KBM-7 (cell line): ENCODE data around the gene GTF2I.
"Not testable (repeated sequence)": the region's sequence is repeated elsewhere in the genome, so short reads cannot be mapped to it uniquely, and the experiment has no call there.

Source experiments
- DNase-seq: peaks from one replicate; pipeline ENCODE4 v3.0.0-alpha.2; 2015
- in situ Hi-C: fragments of 300-500 bp; cut with MboI; formaldehyde crosslinking; loops from 2 replicates; pipeline ENCODE4 v1.14.3; 2020; ENCODE audit warnings: low sequenced_read_pairs, low pct_unique_long_range_greater_than_20kb, mixed read lengths

Gene GTF2I

DNA sequence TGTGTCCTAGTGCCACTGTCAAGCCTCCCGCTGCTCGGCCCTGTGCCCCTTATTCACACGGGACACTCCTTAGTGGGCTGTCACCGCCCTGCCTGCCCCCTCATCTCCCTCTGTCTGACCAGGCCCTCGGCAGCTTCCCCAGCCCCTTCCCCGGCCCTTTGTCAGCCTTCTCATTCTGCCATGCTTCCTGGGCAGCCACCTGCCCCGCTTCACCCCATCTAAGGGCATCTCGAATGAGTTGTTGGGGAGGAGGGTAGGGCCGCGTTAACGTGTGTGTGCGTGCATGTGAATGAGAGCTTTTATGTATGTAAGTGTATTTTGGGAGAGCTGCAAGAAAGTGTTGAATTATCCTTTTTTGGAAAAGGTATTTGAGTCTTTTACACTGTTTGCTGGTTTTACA, 49.7 kb downstream of the GTF2I start:
- DNase-seq: no peak
- in situ Hi-C loops: no loop called here

DNA sequence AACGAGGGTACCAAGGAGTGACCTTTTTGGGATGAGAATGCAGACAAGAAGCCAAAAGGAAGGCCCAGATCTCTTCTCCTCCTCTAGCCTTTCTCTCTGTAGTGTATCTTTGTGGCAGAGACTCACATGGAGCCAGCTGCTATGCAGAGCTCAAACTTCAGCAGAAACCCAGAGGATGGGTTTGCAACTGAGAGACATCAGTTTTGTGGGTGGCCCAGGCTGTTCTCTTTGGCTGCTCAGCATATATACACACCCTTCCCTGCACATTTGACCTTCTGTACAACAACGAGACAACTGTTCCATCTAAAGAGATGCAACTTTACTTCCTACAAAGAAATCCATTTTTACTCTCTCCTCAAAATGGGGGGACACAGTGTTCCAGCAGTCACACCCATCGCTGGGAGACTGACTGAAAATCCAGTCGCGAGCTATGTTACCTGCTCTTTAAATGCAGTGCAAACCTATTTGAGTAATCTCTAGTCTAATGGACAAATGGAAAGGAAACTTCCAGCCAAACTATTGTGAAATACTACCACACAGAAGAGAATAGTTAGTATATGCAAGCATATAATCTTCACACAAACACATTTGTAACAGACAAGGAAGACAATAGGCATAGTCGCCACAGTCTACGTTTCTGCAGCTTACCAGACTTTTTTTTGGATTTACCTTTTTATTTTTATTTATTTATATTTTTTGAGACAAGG, 51.2 kb downstream of the GTF2I start:
- no peak for DNase-seq
- in situ Hi-C loops: no loop called here

DNA sequence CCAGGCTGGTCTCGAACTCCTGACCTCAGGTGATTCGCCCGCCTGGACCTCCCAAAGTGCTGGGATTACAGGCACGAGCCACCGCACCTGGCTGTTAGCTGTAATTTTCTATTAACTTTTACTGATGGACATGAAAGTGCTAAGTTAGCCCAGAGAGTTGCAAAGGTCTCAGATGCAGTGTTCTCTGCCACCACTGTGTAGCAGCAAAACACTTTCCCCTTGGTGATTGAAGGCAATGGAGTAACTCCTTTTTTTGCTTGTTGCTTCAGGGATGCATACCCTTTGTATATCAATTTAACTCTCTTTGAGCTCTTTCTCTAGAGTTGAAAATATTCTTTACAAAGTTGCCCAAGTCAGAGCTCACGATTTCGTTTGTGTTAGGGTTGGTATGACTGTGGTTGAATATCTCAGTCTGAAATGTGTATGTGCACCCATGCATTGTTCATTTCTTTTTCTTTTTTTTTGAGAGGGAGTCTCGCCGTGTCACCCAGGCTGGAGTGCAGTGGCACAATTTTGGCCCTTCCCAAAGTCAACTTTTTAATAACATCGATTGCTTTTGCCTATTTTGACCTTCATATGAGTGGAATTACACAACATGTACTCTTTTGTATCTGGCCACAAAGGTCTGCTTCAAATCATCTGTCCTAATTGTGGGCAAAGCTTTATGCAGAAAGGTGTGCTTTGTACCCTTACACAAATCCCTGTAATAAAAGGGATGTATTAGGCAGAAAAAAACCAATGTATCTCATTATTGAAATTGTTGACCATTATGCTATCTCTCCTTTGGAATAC, 52.6 kb downstream of the GTF2I start:
- in situ Hi-C loops: no loop called here

DNA sequence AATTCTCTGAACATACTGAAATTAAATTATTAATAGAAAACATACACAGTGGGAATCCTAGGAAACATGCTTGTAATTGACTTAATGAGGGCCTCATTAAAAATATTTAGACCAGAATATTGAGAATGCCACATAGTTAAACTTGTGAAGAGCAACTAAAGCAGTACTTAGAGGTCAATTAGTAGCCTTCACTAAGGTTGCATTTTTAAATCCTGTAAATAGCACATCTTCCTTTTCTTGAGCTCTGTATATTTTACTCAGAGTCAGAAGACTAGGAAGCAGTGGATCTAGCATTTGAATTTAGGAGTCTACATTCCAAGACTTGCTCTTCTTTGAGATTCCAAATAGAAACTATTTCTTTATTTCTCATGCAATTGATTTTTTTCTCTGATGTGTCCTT, 56.0 kb downstream of the GTF2I start:
- no peak for DNase-seq
- in situ Hi-C loops: no loop called here

More for the DNA sequence above, 52.6 kb downstream of the GTF2I start:
- no peak for DNase-seq

DNA sequence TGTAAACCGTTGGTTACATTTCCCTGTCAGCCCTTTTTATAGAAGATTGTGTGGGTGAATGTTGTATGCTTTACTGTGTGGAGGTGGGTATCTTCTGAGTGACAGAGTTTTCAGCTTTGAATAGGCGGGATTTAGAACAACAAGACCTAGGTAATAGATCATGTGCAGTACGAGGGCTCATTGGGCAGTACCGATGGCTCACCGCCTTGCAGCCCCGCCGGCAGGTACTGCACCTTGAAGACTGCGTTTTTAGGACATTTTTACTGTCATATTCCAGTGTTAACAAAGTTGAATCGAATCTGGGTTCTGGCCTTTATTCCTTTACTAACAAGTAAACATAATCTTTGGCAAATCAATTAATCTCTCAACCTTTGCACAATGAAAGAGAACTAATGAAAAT, 60.4 kb downstream of the GTF2I start:
- no peak for DNase-seq
- in situ Hi-C loops: no loop called here

DNA sequence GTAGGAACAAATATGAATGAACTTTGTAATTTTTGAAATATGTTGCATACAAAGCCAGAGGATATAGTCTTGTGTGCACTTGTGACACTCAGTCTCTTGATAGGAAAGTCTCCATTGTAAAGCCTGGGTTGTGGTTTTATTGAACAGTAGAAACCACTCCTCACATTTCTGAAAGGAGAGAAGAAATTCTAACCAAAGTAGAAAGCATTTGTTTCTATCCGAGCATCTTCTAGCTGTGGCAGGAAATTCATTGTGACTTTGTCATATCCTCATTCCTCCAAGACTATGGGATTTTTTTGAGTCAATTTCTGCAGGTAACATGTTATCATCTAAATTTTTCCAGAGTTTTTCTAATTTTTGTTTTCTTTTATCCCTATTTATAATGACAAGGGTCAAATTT, 60.8 kb downstream of the GTF2I start:
- DNase-seq: no peak
- in situ Hi-C loops: no loop called here

DNA sequence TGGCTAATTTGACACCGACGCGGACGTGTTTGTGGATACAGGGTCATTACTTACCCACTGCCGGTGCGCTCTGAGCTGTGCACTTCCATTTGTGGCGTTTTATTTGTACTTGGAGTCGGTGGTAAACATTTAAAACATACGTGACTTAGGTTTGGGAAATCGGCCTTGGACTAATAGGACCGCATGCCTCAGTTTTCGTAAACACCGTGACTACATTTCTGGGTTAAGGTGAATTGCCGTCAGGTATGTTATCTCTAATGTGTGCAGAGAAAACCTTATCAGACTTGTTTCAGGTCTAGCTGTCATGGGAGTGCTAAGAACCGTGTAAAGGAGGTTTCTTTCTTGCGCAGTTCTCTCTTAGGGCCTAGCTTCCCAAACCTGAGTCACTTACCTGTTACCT, 64.6 kb downstream of the GTF2I start:
- DNase-seq: no peak
- in situ Hi-C loops: no loop called here

DNA sequence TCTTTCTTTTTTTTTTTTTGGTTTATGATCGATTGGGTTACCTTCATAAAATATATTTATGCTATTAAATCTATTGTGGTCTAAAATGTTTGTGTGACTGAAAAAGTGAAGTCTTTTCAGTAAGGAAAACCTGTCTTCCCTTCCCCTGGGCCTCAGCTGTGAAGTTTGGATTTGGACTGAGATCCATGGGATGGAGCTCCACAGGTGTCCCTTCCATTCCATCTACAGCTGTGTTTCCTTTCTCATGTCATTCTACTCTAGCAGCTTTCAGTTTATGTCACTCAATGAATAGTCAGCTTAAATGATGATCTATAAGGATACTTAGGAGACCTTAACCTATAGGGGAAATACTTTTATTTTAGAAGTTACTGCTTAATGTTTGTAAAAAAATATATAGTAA, 68.3 kb downstream of the GTF2I start:
- DNase-seq: no peak
- in situ Hi-C loops: no loop called here

DNA sequence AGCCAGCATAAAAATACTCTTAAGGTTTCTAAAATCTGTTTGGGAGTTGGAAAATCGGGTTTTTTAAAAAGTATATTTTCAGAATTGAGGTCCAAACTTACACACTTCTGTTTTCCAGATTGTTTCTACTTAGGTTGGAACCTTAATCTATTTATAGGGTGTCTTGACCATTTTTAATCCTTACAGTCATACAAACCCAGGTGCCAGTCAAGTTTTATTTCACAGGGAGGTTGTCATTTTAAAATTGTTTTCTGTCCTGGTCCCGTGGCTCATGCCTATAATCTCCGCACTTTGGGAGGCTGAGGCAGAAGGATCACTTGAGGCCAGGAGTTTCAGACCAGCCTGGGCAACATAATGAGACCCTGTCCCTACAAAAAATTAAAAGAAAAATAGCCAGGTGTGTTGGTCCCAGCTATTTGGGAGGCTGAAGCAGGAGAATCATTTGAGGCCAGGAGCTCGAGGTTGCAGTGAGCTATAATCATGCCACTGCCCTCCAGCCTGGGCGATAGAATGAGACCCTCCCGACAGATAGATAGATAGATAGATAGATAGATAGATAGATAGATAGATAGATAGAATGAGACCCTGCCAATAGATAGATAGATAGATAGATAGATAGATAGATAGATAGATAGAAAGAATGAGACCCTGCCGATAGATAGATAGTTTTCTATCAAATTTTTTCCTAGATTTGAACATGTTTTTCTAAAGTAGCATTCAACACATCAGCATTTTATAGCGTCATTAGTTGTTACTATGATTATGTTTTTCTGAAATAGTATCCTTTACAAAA, 69.0 kb downstream of the GTF2I start:
- DNase-seq: no peak
- in situ Hi-C loops: no loop called here

DNA sequence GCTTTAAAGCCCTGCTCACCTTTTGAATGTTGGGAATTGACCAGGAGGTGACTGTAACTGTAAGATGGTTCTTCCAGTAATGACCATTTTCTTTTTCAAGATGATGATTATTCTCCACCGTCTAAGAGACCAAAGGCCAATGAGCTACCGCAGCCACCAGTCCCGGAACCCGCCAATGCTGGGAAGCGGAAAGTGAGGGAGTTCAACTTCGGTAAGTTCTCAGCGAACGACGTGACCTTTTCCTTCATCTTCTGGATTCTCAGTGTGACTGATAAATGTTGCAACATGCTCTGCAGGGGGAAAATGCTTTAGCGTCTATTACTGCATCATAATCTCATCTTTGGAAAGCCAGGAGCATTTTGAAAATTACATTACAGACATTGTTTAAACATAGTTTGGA, 71.2 kb downstream of the GTF2I start:
- in situ Hi-C loops, DNase-seq: not testable (repeated sequence)

DNA sequence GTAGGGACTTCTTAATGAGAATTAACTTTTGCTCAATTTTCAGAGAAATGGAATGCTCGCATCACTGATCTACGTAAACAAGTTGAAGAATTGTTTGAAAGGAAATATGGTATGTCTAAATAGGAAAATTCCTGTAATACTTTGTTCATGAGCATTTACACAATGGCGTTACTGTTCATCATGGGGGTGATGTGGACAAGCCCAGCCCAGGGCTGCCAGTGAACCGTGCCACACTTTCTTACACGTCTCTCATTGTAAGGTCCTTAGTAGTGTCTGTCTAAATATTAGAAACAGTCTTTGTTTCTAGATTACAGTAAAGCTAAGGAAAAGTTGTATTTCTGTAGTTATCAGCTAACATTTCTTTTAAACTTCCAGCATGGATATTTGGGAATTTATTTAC, 72.7 kb downstream of the GTF2I start:
- in situ Hi-C loops, DNase-seq: not testable (repeated sequence)

DNA sequence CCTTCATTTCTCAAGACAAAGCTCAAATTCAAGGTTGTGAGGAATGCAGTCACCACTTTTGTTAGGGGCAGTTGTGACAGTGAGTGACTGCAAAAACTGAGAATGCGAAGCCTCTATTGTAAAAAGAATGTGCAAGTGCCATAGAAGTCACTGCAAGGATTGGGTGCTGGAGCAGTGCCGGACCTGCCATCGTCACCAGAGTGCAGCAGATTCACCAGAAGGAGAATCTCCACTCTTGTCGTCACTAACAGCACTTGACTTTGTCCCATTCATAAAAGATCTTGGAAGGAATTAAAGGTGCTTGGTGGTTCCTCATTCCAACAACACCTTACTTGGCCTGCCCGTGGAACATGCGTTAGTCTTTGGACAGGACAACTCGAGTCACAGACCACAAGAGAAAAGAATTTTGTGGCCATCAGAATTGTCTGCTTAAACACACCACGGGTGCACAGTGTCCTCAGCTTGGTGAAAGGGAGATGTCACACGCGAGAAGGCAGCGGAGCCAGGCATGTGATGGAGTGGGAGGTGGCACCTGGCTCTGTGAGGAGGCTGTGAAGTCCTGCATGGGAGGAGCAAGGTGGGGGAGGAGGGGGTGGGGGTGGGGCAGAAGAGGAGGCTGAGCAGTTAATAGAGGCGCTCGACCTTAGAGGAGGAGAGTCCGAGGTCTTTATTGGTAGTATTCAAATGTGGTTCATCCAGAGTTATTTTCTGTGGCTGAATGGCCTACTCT, 82.6 kb downstream of the GTF2I start:
- in situ Hi-C loops, DNase-seq: not testable (repeated sequence)

DNA sequence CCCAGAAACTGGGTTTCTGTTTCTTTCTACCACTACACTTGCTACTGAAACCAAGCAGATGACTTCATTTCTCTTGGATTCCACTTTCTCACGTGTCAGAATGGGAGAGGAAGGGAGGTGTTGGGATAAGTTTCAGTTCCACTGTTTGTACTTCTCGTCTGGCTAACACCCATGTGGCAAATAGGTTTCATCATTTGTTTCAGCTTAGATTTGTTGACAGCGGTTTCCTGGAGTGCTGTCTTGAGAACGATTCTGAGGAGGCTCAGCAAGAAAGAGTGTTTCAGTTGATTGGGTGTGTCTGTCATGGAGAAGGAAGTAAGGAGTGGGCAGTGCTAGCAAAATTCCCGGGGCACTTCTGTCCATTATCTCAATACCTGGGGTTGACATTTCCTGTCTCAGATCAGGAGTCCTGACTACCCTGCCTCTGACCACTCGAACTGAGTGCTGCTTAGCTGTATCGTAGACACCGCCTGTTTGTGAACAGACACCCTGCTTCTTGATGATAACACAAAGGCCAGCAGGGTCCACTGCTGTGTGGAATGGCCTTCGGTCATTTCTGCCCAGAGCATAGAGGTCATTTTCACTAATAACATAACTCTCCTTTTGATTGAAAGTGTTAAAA, 86.5 kb downstream of the GTF2I start:
- in situ Hi-C loops, DNase-seq: not testable (repeated sequence)

DNA sequence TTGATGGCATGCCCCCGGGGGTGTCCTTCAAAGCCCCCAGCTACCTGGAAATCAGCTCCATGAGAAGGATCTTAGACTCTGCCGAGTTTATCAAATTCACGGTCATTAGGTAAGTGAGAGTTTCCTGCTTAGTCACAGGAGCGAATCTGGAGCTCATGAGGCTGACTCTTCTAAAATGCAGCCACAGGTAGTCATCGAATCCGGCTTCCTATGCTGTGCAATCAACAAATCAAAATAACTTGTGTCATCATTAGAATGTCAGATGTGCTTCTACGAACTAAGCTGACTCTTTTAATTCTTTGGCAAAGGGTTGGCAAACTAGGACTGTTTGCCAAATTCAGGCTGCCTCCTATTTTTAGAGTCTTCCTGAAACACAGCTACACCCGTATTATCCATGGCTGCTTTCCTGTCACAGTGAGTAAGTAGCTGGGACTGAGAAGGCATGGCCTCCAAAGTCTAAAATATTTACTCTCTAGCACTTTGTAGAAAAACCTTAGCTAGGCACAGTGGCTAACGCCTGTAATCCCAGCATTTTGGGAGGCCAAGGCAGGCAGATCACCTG, 96.5 kb downstream of the GTF2I start:
- DNase-seq, in situ Hi-C loops: not testable (repeated sequence)

DNA sequence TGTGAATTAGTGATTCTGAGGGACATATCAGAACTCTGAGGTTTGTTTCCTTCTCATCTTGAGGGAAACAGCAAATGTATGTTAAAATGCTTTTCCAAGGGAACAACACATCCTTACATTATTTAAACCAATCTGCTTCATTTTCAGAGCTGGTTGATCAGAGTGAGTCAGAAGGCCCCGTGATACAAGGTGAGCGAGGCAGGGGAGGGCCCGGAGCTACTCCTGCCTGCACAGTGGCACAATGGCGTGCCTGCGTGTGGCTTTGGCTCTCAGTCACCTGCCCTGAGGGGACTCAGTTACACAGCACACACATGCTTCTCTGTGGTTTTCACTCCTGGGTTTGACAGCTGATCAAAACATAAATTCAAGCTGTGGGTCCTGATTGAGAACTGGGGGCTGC, 99.2 kb downstream of the GTF2I start:
- in situ Hi-C loops, DNase-seq: not testable (repeated sequence)

DNA sequence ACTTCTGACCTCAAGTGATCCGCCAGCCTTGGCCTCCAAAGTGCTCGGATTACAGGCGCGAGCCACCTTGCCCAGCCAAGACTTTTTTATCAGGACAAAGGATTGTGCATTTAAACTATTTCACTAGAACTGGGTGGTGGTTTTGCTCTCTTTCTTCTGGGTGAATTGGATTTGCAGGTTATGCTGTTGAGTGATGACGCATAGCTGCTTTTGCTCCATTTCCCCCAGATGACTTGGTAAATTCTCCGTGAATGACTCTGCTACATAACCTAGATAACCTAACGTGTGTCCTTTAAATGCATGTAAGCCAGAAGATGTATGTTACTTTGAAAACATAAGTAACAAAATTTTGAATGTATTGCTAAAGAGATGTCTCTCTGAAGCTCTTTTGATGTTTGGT, 100.8 kb downstream of the GTF2I start:
- in situ Hi-C loops, DNase-seq: not testable (repeated sequence)

DNA sequence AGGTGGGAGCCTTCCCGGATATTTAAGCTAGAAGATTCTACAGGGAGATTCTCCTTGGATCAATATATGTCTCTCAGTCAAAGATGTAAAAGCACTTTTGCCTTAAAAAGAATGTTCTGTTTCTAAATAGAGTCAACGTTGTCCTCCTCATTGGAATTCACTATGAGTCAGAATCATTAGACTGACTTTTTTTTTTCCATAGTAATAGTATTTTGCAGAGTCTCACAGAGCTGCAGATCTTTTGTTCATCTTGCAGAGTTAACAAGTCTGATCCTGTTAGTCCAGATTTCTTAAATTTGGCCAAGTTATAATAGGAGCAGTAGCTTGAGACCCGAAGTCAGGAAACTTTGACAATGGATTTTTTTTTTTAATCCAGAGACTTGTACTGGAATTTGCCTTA, 101.5 kb downstream of the GTF2I start:
- in situ Hi-C loops, DNase-seq: not testable (repeated sequence)

DNA sequence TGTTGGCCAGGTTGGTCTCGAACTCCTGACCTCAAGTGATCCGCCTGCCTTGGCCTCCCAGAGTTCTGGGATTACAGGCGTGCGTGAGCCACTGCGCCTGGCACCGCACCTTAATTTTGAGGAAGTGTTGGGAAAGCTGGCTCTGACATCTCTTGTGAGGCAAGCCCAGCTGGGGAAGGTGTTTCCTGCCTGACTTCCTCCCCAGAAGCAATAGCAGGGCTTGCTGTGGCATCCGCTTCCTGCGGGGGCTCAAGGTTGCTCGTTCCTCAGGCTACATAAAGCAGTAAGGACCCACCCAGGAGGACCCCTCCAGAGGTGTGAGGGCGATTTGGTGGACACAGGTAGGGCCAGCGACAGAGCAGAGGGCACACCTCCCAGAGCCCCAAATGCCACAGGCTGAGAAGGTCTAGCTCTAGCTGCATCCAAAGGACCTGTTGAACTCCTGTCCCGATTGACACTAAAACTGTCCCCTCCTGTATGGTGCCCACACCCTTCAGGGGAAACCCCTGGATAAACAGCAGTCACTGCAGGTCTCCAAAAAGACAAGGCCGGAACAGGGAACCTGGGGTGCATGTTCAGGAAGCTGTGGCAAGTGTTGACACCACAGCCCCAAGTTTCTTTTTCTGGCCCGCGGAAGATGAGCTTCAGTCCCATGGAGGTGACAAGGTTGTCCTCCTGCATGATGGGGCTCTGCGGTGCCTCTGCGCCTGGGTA, 107.8 kb downstream of the GTF2I start:
- in situ Hi-C loops, DNase-seq: not testable (repeated sequence)
